GM18951 (cell line): ENCODE measurements around the gene DAB2.
"Not testable (repeated sequence)": the region's sequence is repeated elsewhere in the genome, so short reads cannot be mapped to it uniquely, and the experiment has no call there.

Source experiments
- POLR2A ChIP-seq: IDR thresholded peaks from 4 replicates; pipeline ENCODE4 v1.6.1; 2011; ENCODE audit warnings: mild to moderate bottlenecking; ENCODE audit not compliant: insufficient read length, insufficient read depth; ENCODE audit errors: extremely low read depth
- in situ Hi-C: fragments of 300-500 bp; cut with MboI; formaldehyde crosslinking; loops from one replicate; pipeline ENCODE4 v1.12.0; 2022; ENCODE audit warnings: low sequenced_read_pairs, mixed read lengths, inconsistent platforms; ENCODE audit not compliant: unreplicated experiment

Gene DAB2

DNA sequence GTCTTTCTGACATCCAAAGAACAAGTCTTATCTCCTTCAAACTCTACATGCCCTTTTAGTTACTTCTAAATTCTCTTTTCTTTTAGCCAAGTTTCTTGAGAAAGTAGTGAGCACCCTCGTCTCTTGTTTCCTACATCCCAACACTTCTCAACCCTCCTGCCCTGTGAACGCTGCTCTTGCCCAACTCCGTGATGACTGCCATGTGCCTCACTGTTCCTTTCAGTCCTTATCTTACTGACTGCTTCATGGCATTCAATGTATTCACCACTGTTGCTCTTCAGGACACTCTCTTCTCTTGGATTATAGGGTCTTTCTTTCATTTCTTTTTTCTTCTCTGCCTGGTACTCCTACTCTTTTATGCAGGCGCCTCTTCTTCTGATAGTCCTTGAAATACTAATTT, 75.3 kb downstream of the DAB2 start:
- TF ChIP-seq POLR2A = no peak
- in situ Hi-C loops = no loop called here

DNA sequence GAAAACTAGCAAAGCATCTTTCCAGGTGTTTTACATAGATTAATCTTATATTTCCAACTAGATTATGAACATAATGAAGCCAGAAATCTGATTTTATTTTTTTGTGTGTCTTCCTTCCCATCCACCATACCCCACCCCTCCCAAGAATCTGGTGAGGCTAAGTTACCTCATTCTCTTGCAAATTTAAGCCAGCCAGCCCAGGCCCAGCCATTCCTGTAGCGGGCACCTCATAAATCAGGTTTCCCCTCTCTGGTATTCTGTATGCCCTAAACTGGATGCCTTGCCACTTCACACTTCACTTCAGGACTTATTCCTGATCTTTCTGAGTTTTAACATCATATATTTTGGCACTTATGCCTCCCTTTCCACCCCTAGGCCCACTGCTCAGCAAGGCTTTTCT, 82.3 kb downstream of the DAB2 start:
- no peak for TF ChIP-seq POLR2A
- in situ Hi-C loops = no loop called here

DNA sequence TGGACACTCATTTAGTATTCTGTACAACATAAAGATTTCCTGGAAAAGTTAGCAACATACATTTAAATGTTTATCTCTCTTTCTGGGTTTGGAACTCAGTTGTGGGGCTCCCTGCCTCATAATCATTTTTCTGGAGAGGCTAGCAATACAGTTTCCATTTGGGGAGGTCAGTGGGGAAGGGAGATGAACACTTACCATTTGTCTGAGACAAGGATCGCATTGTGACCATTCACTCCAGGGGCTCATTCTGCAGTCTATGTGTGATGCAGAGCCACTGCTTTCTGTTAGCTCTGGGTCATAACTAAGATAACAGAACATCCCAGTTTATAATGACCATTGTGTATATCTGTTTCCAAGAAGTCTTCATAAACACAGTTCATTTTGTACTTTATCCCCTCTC, 82.9 kb downstream of the DAB2 start:
- no peak for TF ChIP-seq POLR2A
- in situ Hi-C loops = no loop called here

DNA sequence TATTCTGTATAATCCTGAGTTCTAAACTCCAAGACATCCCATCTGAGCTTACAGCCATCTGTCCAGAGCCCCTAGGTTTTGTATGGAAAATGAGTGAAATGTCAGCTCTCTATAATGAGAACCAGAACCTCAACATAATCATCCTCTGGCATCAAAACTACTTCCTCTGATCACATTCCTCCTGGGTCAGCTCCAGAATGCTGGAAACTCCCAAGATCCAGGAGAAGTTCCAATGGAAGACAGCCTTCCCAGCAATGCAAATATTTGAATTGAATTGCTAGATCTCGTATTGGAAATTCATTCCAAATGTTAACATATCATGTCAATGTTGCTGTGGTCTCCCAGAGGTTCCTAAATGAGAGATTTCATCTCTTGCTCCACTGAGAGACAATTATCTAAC, 84.3 kb downstream of the DAB2 start:
- no peak for TF ChIP-seq POLR2A
- in situ Hi-C loops = no loop called here

GRCh38 chr5:39337252-39337915, 87.4 kb downstream of the DAB2 start:
- in situ Hi-C loops = no loop called here
- TF ChIP-seq POLR2A = no peak

GRCh38 chr5:39334296-39334695, 90.5 kb downstream of the DAB2 start:
- in situ Hi-C loops = not testable (repeated sequence)

DNA sequence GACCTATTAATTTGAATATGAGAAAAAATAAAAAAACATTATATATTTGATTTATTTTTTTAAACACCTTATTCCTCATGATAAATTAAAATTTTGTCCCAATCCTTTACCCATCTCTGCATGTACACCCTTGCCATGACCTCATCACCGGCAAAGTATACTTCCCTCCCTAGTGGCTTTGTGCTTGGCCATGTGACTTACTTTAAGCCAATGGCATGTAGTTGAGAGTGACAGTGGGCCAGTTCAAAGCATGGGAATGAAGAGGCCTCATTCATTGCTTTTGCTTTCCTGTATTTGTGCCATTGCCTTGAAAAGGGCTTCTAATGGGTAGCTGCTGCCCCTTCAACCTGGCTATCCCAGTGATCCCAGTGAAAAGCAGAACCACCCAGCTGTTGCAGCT, 91.7 kb downstream of the DAB2 start:
- no peak for TF ChIP-seq POLR2A
- in situ Hi-C loops = no loop called here

DNA sequence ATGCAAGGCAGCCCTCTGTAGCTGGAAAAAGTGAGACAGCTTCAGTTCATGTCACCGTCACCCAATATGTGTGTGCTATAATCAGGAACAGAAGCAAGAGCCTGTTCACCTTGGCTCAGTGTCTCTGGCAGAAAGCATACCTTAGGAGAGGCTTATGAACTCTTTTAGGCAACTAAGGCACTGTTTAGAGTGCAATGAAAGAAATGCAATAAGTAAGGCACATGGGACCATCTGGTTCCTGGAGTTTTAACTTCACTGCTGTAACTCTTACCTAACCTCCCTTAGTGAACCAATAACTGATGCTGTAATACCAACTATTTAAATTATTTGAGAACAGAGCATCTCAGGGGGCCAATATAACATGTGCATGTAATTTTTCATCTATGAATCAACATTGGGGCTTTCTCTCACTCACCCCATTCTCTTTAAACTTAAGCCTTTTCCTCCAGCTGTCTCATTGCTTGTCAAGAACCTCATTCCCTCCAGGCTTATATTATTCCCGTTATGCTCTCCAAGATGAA, 92.9 kb downstream of the DAB2 start:
- no peak for TF ChIP-seq POLR2A
- in situ Hi-C loops = no loop called here

DNA sequence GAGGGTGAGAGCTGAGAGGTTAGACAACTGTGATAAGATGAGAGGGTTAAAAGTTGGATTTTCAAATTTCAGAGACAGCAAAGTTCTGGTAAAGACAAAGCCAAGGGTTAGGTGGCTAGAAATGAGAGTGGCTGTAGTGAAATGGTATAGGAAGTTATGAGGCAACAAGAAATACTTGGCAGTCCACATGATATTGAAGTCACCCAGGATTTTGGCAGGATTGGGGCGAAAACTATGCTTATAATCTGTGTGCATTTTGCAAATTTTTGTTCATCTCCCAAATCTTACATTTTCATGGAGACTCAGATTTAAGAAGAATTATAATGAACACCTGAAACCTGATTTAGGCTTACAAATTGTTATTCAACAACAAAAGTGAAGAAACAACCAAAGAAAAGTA, 96.0 kb downstream of the DAB2 start:
- in situ Hi-C loops = no loop called here
- no peak for TF ChIP-seq POLR2A

DNA sequence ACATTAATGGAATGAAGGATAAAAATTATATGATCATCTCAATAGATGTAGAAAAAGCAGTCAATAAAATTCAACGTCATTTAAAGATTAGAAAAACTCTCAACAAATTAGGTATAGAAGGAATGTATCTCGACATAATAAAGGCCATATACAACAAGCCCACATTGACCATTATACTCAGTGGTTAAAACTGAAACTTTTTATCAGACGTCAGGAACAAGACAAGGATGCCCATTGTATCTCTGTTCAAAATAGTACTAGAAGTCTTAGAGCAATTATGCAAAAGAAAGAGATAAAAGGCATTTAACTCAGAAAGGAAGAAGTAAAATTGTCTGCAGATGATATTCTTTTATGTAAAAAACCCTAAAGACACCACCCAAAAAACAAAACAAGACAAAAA, 101.2 kb downstream of the DAB2 start:
- TF ChIP-seq POLR2A = no peak
- in situ Hi-C loops = no loop called here
